GM19351 (cell line): ENCODE data around the gene TNNT3.
"Not testable (repeated sequence)": the region's sequence is repeated elsewhere in the genome, so short reads cannot be mapped to it uniquely, and the experiment has no call there.

ENCODE experiments used
- ATAC-seq: cut with Tn5 transposase; IDR thresholded peaks from one replicate; pipeline ENCODE4 v1.9.1; 2021; ENCODE audit warnings: mild to moderate bottlenecking, moderate library complexity; ENCODE audit not compliant: unreplicated experiment

Gene TNNT3

DNA sequence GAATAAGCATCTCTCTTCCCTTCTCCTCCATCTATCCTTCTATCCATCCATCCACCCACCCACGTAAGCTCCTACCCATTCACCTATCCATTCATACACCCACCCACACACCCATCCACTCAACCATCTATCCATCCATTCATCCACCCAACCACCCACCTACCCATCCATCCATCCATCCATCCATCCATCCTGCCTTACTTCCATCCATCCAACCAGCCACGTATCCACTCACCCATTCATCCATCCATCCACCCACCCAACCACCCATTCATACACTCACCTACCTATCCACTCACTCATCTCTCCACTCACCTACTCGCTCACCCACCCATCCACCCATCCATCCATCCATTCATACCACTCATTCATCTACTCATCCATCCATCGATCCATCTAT, 13.2 kb downstream of the TNNT3 start:
- ATAC-seq, result no peak

GRCh38 chr11:1933416-1934334, 14.2 kb downstream of the TNNT3 start:
- ATAC-seq, result no peak

DNA sequence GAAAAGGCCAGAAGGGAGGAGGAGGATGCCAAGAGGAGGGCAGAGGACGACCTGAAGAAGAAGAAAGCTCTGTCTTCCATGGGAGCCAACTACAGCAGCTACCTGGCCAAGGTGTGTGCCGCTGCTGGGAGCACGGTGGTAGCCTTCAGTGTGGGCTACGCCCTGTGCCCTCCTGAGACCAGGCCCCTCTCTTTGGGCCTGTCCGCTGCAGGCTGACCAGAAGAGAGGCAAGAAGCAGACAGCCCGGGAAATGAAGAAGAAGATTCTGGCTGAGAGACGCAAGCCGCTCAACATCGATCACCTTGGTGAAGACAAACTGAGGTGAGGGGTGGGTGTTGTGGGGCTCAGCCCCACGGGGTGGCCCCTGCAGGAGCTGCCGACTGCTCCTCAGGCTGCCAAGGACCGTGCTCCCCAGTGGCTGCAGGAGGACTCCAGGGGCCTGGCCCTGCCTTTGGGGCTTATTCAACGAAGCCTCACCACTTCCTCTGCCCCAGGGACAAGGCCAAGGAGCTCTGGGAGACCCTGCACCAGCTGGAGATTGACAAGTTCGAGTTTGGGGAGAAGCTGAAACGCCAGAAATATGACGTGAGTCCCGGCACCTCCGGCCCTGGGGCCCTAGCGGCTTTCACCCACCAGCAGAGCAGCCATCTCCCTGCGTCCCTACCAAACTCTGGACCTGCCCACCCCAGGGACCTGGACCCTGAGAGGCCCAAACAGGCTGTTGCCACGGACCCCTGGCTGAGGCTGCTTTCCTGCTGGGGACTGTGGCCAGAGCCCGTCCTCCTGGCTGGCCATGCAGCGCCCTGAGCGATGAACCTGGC, 15.0 kb downstream of the TNNT3 start:
- ATAC-seq, result no peak

DNA sequence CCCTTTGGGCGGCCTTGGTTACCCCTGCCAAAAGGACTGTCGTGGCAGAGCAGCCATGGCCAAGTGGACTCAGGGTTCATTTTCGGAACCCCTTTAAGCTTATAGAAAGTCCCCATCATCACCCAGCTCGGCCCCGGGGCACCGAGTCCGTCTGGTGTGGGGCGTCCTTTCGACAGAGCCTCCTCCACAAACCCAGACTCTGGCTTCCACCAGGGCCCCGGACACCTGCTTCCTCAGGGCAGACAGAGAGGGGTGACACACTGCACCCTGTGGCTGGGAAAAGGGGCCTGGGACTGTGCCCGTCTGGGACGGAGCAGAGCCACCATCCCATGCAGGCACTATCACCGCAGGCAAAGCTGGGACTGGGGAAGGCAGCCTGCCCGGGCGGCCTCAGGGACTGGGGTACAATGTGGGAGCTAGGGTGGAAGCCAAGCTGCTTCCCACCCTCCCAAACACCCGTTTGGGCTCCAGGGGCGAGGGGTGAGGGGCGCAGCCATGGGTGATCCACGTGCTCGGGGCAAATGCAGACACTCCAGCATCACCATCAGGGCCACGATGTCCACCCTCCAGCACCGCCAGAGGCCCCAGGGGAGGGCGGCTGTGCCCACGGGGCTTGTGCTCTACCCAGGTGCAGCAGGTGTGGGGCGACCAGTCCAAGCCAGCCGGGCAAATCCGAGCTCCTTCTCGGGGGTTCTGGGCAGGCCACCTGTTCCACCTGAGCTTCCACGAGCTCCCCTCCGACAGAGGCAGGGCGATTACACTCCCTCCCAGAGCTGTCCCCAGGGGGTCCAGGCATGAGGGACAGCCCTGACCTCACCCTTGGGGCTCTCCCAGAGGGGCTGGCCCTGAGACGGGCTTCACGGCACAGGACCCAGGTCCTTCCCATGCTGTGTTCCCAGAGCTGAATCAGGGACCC, 15.9 kb downstream of the TNNT3 start:
- ATAC-seq, result no peak

GRCh38 chr11:1936072-1936780, 16.7 kb downstream of the TNNT3 start:
- ATAC-seq, result no peak

GRCh38 chr11:1936781-1937615, 17.5 kb downstream of the TNNT3 start:
- no peak for ATAC-seq

- no peak for ATAC-seq
Measured at GRCh38 chr11:1937616-1938342, 18.3 kb downstream of the TNNT3 start.

DNA sequence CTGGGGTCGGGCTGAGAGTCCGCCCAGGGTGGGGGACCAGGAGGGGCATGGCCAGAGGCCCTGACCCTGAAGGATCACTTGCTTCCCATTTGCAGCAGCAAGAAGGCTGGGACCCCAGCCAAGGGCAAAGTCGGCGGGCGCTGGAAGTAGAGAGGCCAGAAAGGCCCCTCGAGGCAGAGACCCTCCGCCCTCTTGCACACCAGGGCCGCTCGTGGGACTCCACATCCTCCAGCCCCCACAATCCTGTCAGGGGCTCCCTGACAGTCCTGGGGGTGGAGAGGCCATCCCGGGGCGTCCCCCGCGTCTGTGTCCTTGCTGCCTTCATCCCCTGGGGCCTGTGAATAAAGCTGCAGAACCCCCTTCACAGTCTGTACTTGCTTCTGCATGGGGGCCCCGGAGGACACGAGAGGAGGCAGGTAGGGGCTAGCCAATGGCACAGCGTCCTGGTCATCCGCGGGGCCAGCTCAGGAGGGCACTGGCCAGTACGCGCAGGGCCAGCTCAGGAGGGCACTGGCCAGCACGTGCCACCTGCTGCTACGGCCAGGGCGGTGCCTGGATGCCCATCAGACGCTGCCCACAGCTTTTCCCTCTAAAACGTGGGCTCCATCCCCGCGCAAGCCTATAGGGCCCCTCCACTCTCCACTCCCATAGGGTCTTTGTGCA, 19.0 kb downstream of the TNNT3 start:
- ATAC-seq, result no peak

GRCh38 chr11:1939006-1939625, 19.6 kb downstream of the TNNT3 start:
- ATAC-seq, result no peak

DNA sequence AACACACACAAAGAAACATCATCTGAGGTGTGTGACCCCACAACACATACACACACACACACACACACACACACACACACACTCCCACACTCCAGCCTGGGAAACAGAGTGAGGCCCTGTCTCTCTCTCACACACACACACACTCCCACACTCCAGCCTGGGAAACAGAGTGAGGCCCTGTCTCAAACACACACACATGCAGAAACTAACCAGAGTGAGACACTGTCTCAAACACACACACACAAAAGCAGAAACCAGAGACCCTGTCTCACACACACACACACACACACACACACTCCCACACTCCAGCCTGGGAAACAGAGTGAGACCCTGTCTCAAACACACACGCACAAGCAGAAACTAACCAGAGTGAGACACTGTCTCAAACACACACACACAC, 20.3 kb downstream of the TNNT3 start:
- ATAC-seq, result not testable (repeated sequence)

GRCh38 chr11:1942558-1943260, 23.2 kb downstream of the TNNT3 start:
- no peak for ATAC-seq

DNA sequence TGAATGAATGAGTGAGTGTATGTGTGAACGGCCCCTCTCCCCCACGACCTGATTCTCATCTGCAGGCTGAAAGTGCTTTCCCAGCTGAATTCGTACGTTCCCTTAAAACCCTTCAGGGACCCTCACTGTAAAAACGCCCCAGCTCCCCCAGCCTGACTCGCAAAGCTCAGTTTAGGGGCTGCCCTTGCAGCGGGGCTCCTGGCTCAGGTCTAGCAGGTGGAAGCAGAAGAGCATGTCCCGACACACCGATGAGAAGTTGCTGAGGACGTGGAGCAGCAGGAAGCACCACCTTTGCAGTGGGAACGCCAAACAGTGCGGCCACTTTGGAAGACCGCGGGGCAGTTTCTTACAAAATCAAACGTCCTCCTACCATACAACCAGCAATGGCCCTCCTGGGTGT, 24.1 kb downstream of the TNNT3 start:
- no peak for ATAC-seq

DNA sequence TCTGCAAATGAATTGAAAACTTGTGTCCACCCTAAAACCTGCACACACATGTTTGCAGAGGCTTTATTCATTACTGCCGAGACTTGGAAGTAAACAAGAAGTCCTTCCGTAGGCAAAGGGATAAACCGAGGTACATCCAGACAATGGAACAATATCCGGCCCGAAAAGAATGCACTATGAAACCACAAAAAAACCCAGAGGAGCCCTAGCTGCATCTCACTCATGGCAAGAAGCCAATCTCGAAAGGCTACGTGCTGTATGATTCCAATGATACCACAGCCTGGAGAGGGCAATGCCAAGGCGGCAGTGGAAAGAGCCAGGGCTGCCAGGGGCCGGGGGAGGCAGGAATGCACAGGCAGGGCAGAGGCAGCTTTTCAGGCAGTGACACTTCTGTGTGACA, 24.5 kb downstream of the TNNT3 start:
- ATAC-seq, result no peak

DNA sequence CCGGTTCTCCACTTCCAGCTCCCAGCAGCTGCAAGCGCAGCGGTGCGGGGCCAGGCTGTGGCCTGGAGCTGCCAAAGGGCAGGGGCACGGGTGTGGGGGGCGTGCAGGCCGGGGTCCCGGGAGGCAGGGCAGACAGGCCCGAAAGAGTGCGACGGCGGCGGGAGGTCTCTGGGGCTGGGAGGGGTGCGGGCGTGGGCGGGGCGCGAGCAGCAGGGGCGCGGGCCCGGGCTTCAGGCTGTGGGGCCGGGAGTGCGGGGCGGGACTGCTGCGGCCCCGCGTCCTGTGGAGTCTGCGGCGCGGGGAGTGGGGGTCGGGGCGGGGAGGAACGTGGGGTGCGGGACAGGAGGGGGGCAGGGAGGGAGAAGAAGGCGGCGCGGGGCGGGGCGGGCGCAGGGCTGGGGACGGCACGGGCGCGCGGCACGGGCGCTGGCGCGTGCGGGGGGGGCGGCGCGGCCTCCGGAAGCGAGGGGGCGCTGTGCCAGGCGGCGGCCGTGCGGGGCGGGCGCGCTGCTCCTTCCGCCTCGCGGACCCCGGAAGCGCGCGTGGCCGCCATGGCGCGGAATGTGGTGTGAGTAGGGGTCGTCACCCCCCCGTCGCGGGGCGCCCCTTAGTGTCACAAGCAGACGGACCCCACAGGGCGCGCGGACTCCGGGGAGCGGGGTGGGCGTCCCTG, 27.4 kb downstream of the TNNT3 start, which contains the start of gene MRPL23:
TSS of gene MRPL23 (plus strand) at position 521 of the 673 bp plus-strand sequence. CDS start at position 552, 31 bp downstream.
- ATAC-seq, result no peak

- ATAC-seq, result no peak
Measured at GRCh38 chr11:1947592-1948237, 28.2 kb downstream of the TNNT3 start.

GRCh38 chr11:1948389-1948788, 28.9 kb downstream of the TNNT3 start:
- no peak for ATAC-seq
